Panc1 (cell line): ENCODE results near the gene RSPH6A. TPM values are rescaled to one million over a fixed set of nuclear protein-coding genes. Genes with fewer than 3 reads are reported as not detected.

Experiments
- ATAC-seq: fragments of 200-7000 bp; cut with Tn5 transposase; 2 replicates; pipeline ENCODE4 v1.9.1; 2020; ENCODE audit warnings: mild to moderate bottlenecking, moderate library complexity
- BruUV-seq: library from RNA; stranded (reverse); fragments of 400-500 nt; replicated peaks from 2 replicates; lab custom pipeline; 2021; lab: Mats Ljungman, UMichigan
- CTCF ChIA-PET: fragments of 300-600 bp; sonication (Branson Sonifier 250); formaldehyde crosslinking; loops from one replicate; lab custom pipeline; 2022; ENCODE audit warnings: antibody characterized with exemption; lab: Charles Lee
- POLR2A ChIA-PET: fragments of 300-600 bp; sonication (Branson Sonifier 250); formaldehyde crosslinking; loops from one replicate; lab custom pipeline; 2022; ENCODE audit warnings: antibody characterized with exemption; lab: Charles Lee
- DNase-seq: peaks from one replicate; pipeline ENCODE4 v3.0.0-alpha.2; 2010; ENCODE audit warnings: low read depth, low spot score
- H3K27ac ChIP-seq: 2 replicates; pipeline ENCODE4 v1.5.1; 2011; ENCODE audit warnings: mild to moderate bottlenecking, low read length, inconsistent platforms
- H3K27me3 ChIP-seq: fragments of 200-500 bp; sonication (Bioruptor generic); 2 replicates; pipeline ENCODE4 v1.6.0; 2014; ENCODE audit warnings: low read length, inconsistent platforms; ENCODE audit not compliant: control insufficient read depth, insufficient read depth
- H3K36me3 ChIP-seq: fragments of 200-500 bp; sonication (Bioruptor generic); 2 replicates; pipeline ENCODE4 v1.5.1; 2014; ENCODE audit warnings: inconsistent platforms, mild to moderate bottlenecking, low read length, moderate library complexity; ENCODE audit not compliant: control insufficient read depth, insufficient read depth
- H3K4me1 ChIP-seq: 2 replicates; pipeline ENCODE4 v1.5.1; 2011; ENCODE audit warnings: inconsistent platforms, mild to moderate bottlenecking, low read length, moderate library complexity; ENCODE audit not compliant: control insufficient read depth, insufficient read depth
- H3K4me3 ChIP-seq, 2 experiments: 2 replicates each; pipeline ENCODE4 v1.5.1; 2011 to 2012; ENCODE audit warnings: low read depth in 2 of 2, low read length in 2 of 2, mild to moderate bottlenecking in 2 of 2, inconsistent platforms in 1 of 2, moderate library complexity in 1 of 2
- H3K9me3 ChIP-seq: fragments of 200-500 bp; sonication (Bioruptor generic); 2 replicates; pipeline ENCODE4 v1.5.1; 2014; ENCODE audit warnings: low read depth, mild to moderate bottlenecking, inconsistent platforms, low read length, moderate library complexity; ENCODE audit not compliant: control insufficient read depth, insufficient read depth
- CTCF ChIP-seq: fragments of 450-650 bp; IDR thresholded peaks from 2 replicates; pipeline ENCODE4 v1.5.1; 2017; ENCODE audit warnings: mild to moderate bottlenecking
- POLR2AphosphoS5 ChIP-seq: IDR thresholded peaks from 2 replicates; pipeline ENCODE4 v1.6.1; 2012; ENCODE audit warnings: mild to moderate bottlenecking, low read depth, low read length, moderate library complexity
- REST ChIP-seq, 2 experiments: IDR thresholded peaks; 2 replicates each; pipeline ENCODE4 v1.6.1; 2011 to 2012; ENCODE audit warnings: low read depth in 2 of 2, control low read depth in 1 of 2, low read length in 1 of 2, mild to moderate bottlenecking in 1 of 2, moderate library complexity in 1 of 2; ENCODE audit not compliant: insufficient read depth in 1 of 2
- SIN3A ChIP-seq: IDR thresholded peaks from 2 replicates; pipeline ENCODE4 v1.6.1; 2012; ENCODE audit warnings: low read depth, mild to moderate bottlenecking, low read length, moderate library complexity, borderline replicate concordance; ENCODE audit not compliant: insufficient read depth
- TCF7L2 ChIP-seq: IDR thresholded peaks from 2 replicates; pipeline ENCODE4 v1.6.1; 2011; ENCODE audit warnings: mild to moderate bottlenecking, low read depth, low read length, inconsistent platforms
- in situ Hi-C: cut with HindIII; loops from 2 replicates; pipeline ENCODE4 v1.10.0; 2016; ENCODE audit warnings: low sequenced_read_pairs, low pct_unique_long_range_greater_than_20kb
- intact Hi-C: fragments of 100-400 bp; cut with micrococcal nuclease; formaldehyde crosslinking; loops from one replicate; pipeline ENCODE4 v1.10.0; 2022; ENCODE audit not compliant: unreplicated experiment
- total RNA-seq: library from RNA; stranded (reverse); gene quantifications from one replicate; pipeline ENCODE4 v1.2.1, GENCODE V29; 2021; ENCODE audit not compliant: unreplicated experiment

Gene RSPH6A
- total RNA-seq, 1 experiment from 2014 or later, result not detected

GRCh38 chr19:45784096-45784495 is 31.0 kb downstream of the RSPH6A start:
- no peaks in the 10 kb centered on the region for H3K27me3 ChIP-seq
- ChIA-PET POLR2A (no interaction called here), CTCF (no interaction called here)
- ATAC-seq (no peak), DNase-seq (no peak)
- intact Hi-C loops, result no loop called here
- H3K4me1 ChIP-seq, result peaks cover 25% of the 10 kb centered on the region
- no peaks in the 10 kb centered on the region for H3K9me3 ChIP-seq
- no peak overlapping the region for H3K4me3 ChIP-seq
- H3K27ac ChIP-seq, result peak overlapping the region; percentile 87; the same call in 1 of the 2 replicates
- no TSS peak for BruUV-seq
- in situ Hi-C loops, result no loop called here
- TF ChIP-seq TCF7L2, result no peak
- 0 out of 2 replicates have a peak, but pooled peaks cover under 1% of the 10 kb centered on the region for H3K36me3 ChIP-seq

GRCh38 chr19:45782820-45783785 is 32.0 kb downstream of the RSPH6A start:
- ChIA-PET CTCF (interaction anchor here (0.5 to 1.0 kb wide), 6 partner anchors 14 to 119 kb away, joined by 3 to 10 read pairs (median 6); partner anchors contain the start of gene SIX5), POLR2A (interaction anchor here (0.6 kb wide), 3 partner anchors 10 to 12 kb away, joined by 5 to 8 read pairs (median 5); partner anchors contain the start of gene DMWD)
- BruUV-seq, result no TSS peak
- peaks cover 25% of the 10 kb centered on the region for H3K4me1 ChIP-seq
- H3K4me3 ChIP-seq, result 0 out of 4 replicates have a peak overlapping the region, but pooled peaks of 1 of the 2 experiments have one; percentile 24
- DNase-seq (no peak), ATAC-seq (peak; percentile 24)
- TF ChIP-seq POLR2AphosphoS5 (no peak), SIN3A (no peak), REST (IDR thresholded peaks at IDR 0.05; ENCODE audit: insufficient read depth in 1 of 2, low read depth in 2 of 2, low read length in 1 of 2) (no peak), TCF7L2 (no peak), CTCF (no peak)
- H3K36me3 ChIP-seq, result no peaks in the 10 kb centered on the region
- in situ Hi-C loops (no loop called here), intact Hi-C loops (no loop called here)
- H3K9me3 ChIP-seq, result no peaks in the 10 kb centered on the region
- H3K27ac ChIP-seq, result peak overlapping the region; percentile 87
- no peaks in the 10 kb centered on the region for H3K27me3 ChIP-seq
